IPS-18a (cell line): ENCODE data around the gene LIMS1.
"Not testable (repeated sequence)": the region's sequence is repeated elsewhere in the genome, so short reads cannot be mapped to it uniquely, and the experiment has no call there.

Experiments used
- H3K27ac ChIP-seq: one replicate; pipeline ENCODE4 v1.5.1; 2013; ENCODE audit warnings: low read length
- H3K27me3 ChIP-seq: one replicate; pipeline ENCODE4 v1.6.1; 2013; ENCODE audit warnings: mild to moderate bottlenecking, low read length; ENCODE audit not compliant: control insufficient read depth, insufficient read depth
- H3K36me3 ChIP-seq: one replicate; pipeline ENCODE4 v1.6.1; 2013; ENCODE audit warnings: low read depth, low read length; ENCODE audit not compliant: control insufficient read depth
- H3K4me1 ChIP-seq: one replicate; pipeline ENCODE4 v1.6.1; 2013; ENCODE audit warnings: low read depth, low read length; ENCODE audit not compliant: control insufficient read depth
- H3K4me3 ChIP-seq: one replicate; pipeline ENCODE4 v1.5.1; 2013; ENCODE audit warnings: low read length
- H3K9ac ChIP-seq: one replicate; pipeline ENCODE4 v1.6.1; 2013; ENCODE audit warnings: mild to moderate bottlenecking, low read length, moderate library complexity
- H3K9me3 ChIP-seq: one replicate; pipeline ENCODE4 v1.6.1; 2013; ENCODE audit warnings: low read depth, low read length; ENCODE audit not compliant: control insufficient read depth

Gene LIMS1

DNA sequence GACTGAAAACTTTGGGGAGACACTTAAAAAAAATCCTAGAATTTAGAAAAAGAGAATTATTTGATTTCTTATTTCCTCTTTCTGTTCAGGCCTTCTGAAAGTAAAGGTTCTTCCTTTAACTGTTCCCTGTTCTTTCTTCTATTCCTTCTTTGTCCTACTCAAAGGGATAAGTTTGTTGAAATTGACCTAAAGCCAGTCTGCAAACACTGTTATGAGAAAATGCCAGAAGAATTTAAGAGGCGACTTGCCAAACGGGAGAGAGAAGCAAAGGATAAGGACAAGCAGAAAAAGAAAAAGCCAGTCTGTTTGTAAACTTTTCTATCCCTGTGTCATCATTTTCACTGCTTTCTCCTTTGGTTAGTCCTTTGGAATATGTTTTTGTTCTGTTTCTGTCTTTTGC lies 146.5 kb downstream of the LIMS1 start:
- H3K9me3 ChIP-seq, H3K27ac ChIP-seq, H3K4me3 ChIP-seq, H3K27me3 ChIP-seq, H3K4me1 ChIP-seq, H3K36me3 ChIP-seq, H3K9ac ChIP-seq: not testable (repeated sequence)

DNA sequence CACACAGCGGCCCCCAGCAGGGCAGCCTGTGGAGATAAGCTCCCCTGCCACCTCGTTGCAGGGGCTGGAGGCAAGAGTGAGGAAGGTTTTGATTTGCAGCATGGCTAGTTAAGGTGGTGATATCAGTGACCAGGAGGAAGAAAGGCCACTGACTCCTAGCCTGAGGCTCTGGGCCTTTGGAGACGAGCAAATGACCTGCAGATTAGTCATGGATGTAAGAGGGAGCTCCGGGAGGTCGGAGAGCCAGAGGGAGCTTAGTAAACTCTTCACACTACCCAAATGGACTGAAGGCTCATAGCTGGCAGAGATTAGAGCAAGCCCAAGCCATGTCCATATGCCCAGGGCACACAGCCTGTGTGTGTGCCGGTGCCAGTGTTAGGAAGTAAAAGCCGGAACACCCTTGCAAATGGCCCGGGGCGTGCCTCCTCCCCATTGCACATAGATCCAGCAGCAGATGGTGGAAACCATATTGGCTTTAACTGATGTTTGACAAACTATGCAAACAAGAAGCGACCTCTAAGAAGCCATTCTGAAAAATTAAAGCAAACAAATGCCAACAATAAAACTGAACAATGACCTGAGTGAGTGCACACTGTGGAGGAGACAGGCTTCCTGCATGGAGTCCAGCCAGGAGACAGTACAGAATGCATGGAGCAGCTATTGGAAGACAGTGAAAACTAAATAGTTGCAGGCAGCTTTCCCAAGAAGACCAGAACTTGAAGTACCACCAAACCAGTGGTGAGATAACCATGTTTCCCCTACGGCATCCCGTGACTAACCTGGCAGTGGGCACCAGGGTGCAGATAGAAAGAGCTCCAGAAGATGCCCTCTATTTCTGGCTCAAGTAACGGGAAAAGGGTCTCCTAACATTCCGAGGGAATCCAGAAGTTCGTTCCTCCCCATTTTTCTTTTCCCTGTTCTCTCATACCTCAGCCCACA lies 154.8 kb downstream of the LIMS1 start:
- not testable (repeated sequence) for H3K4me1 ChIP-seq, H3K4me3 ChIP-seq, H3K36me3 ChIP-seq, H3K9ac ChIP-seq, H3K9me3 ChIP-seq, H3K27ac ChIP-seq, H3K27me3 ChIP-seq

DNA sequence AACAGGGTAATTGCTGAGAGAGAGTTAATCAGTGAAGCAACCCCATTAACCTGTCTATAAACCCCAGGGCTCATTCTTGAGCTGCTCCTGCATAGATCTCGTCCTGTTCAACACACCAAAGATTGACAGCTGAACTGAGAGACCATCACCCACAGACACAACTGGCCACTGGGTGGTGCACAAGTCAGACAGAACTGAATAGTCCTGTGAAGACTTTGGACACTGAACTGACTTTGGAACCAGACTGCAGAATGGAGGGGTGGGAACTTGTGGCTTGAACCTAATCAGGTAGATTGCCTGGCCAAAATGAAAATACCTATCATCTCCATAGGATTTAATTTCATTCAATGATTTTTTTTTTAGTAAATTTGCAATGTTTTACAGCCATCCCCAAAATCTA lies 155.7 kb downstream of the LIMS1 start:
- not testable (repeated sequence) for H3K9me3 ChIP-seq, H3K36me3 ChIP-seq, H3K9ac ChIP-seq, H3K27me3 ChIP-seq, H3K27ac ChIP-seq, H3K4me1 ChIP-seq, H3K4me3 ChIP-seq

DNA sequence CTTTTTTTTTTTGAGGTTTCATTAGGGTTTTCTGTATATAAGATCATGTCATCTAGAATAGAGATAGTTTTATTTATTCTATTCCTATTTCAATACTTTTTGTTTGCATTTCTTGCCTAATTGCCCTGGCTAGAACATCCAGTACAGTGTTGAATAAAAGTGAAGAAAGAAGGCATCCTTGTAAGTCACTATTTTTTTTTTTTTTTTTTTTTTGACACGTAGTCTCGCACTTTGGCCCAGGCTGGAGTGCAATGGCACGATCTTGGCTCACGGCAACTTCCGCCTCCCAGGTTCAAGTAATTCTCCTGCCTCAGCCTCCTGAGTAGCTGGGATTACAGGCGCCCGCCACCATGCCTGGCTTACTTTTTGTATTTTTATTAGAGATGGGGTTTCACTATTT lies 157.2 kb downstream of the LIMS1 start:
- H3K36me3 ChIP-seq = no peaks in the 10 kb centered on the region
- no peaks in the 10 kb centered on the region for H3K27me3 ChIP-seq
- no peaks in the 10 kb centered on the region for H3K9me3 ChIP-seq
- no peak overlapping the region for H3K9ac ChIP-seq
- no peak overlapping the region for H3K4me3 ChIP-seq
- no peak overlapping the region for H3K27ac ChIP-seq
- H3K4me1 ChIP-seq = no peaks in the 10 kb centered on the region

DNA sequence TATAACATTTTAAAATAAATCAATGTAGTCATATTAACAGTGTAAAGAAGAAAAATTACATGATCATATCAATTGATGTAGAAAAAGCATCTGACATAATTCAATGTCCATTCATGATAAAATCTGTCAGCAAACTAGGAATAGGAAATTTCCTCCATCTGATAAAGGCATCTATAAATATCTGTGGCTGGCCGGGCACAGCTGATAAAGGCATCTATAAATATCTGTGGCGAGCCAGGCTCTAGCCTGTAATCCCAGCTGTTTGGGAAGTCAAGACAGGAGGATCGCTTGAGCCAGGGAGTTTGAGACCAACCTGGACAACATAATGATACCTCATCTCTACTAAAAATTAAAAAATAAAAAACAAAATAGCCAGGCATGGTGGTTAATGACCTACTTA lies 166.9 kb downstream of the LIMS1 start:
- Histone ChIP-seq H3K9me3 (no peaks in the 10 kb centered on the region), H3K27ac (no peak overlapping the region), H3K36me3 (no peaks in the 10 kb centered on the region), H3K9ac (no peak overlapping the region), H3K4me3 (no peak overlapping the region), H3K4me1 (no peaks in the 10 kb centered on the region), H3K27me3 (no peaks in the 10 kb centered on the region)

DNA sequence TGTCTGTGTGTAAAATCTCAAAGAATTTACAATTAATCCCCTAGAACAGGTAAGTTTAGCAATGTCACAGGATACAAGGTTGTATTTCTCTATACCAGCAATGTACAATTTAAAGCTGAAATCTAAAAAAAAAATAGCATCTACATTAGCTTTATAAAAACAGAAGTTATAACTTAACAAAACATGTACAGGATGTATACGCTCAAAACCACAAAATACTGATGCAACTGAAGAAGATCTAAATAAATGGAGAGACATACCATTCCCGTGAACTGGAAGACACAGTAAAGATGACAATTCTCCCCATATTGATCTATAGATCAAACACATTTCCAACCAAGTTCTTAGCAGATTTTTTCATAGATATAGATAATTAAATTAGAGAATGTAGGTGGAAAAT lies 167.5 kb downstream of the LIMS1 start:
- no peak overlapping the region for H3K4me3 ChIP-seq
- no peak overlapping the region for H3K27ac ChIP-seq
- H3K9ac ChIP-seq = no peak overlapping the region
- H3K9me3 ChIP-seq = no peaks in the 10 kb centered on the region
- H3K4me1 ChIP-seq = no peaks in the 10 kb centered on the region
- no peaks in the 10 kb centered on the region for H3K27me3 ChIP-seq
- no peaks in the 10 kb centered on the region for H3K36me3 ChIP-seq

DNA sequence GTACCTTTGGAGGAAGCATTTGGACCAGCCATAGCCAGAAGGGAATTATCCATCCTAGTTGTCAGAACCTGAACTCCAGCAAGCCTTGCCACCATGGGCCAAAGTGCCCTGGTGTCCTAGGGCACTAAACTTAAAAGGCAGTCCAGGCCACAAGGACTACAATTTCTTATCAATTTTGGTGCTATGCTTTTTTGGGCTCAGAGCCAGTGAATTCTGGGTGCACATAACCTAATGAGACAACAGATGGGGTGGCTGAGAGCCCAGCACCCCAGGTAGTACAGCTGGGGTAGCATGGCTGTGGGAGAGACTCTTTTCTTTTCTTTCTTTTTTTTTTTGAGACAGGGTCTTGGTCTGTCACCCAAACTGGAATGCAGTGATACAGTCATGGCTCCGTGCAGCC lies 170.6 kb downstream of the LIMS1 start:
- no peaks in the 10 kb centered on the region for H3K9me3 ChIP-seq
- no peaks in the 10 kb centered on the region for H3K36me3 ChIP-seq
- no peak overlapping the region for H3K9ac ChIP-seq
- H3K4me3 ChIP-seq = no peak overlapping the region
- no peaks in the 10 kb centered on the region for H3K4me1 ChIP-seq
- no peak overlapping the region for H3K27ac ChIP-seq
- H3K27me3 ChIP-seq = no peaks in the 10 kb centered on the region

DNA sequence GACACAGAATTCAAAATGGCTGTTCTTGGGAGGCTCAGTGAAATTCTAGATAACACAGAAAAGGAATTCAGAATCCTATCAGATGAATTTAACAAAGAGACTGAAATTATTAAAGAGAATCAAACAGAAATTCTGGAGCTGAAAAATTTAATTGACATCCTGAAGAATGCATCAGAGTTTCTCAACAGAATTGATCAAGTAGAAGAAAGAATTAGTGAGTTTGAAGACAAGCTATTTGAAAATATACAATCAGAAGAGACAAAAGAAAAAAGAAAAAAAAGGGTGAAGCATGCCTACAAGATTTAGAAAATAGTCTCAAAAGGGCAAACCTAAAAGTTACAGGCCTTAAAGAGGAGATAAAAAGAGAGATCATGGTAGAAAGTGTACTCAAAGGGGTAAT lies 173.0 kb downstream of the LIMS1 start:
- H3K36me3 ChIP-seq = no peaks in the 10 kb centered on the region
- no peak overlapping the region for H3K9ac ChIP-seq
- no peaks in the 10 kb centered on the region for H3K27me3 ChIP-seq
- H3K4me3 ChIP-seq = no peak overlapping the region
- H3K9me3 ChIP-seq = no peaks in the 10 kb centered on the region
- no peaks in the 10 kb centered on the region for H3K4me1 ChIP-seq
- no peak overlapping the region for H3K27ac ChIP-seq

DNA sequence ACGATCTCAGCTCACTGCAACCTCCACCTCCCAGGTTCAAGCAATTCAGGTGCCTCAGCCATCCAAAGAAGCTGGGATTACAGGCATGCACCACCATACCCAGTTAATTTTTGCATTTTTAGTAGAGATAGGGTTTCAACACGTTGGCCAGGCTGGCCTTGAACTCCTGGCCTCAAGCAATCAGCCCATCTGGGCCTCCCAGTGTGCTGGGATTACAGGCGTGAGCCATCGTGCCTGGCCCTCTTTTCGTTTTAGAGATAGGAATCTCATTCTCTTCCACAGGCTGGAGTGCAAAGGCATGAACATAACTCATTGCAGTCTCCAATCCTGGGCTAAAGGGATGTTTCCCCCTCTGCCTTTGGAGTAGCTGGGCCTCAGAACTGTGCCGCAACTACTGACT lies 182.7 kb downstream of the LIMS1 start:
- not testable (repeated sequence) for H3K4me1 ChIP-seq, H3K9ac ChIP-seq, H3K27ac ChIP-seq

DNA sequence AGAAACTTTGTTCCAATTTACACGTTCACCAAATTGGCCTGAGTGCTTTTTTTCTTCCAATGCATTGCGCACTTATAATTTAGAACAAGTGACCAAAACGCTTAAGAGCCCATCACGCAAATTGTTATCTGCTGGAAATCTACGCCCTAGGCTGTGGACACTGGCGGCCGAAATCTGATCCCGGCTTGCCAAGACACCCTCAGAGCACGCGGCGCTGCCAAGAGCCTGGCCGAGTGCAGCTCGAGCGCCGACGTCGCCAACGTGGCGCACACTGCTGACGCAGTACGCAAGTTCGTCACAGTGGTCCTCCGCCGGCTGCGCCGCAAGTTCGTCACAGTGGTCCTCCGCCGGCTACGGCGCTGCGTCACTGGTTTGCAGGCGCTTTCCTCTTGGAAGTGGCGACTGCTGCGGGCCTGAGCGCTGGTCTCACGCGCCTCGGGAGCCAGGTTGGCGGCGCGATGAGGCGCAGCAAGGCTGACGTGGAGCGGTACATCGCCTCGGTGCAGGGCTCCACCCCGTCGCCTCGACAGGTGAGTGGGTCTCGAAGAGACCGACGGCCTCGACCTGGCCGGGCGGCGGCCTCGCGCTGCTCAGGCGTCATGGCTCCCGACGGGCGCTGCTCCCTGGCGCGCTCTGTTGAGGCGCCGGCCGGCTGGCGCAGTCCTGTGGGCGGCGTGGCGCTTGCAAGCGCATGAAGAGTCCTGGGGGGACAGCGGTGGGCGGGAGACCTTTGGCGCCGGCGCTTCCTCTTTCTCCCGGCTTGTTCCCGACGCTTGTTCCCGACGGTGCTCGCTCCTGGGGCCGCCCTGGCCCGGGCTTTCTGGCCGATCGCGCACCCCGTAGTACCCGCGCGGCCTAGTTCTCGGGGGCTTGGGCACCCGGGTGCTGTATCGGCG lies 185.1 kb downstream of the LIMS1 start, which contains the start of gene RANBP2:
Gene RANBP2, plus strand, starts transcription at position 334 of the 896 bp plus-strand sequence. Its CDS starts 125 bp downstream, at position 459.
- peak within 1 kb of the TSS; percentile 73 for H3K9ac ChIP-seq
- H3K27ac ChIP-seq = peak within 1 kb of the TSS; percentile 80

More for the DNA sequence above, 182.7 kb downstream of the LIMS1 start:
- not testable (repeated sequence) for H3K4me3 ChIP-seq, H3K9me3 ChIP-seq, H3K36me3 ChIP-seq, H3K27me3 ChIP-seq

DNA sequence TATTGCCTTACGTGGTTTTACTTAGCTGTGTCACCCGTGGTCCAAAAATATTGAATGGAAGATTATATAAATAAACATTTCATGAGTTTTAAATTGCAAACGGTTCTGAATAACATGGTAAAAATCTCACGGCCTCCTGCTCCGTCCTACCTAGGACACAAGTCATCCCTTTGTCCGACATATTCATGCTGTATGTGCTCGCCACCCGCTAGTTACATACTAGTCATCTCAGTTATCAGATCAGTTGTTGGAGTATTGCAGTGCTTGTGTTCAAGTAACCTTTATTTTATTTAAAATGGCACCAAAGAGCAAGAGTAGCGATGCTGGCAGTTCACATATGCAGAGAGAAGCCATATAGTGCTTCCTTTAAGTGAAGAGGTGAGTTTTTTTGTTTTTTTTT lies 191.8 kb downstream of the LIMS1 start:
- not testable (repeated sequence) for H3K36me3 ChIP-seq, H3K9me3 ChIP-seq, H3K4me3 ChIP-seq, H3K27ac ChIP-seq, H3K4me1 ChIP-seq, H3K9ac ChIP-seq, H3K27me3 ChIP-seq

More for the DNA sequence above, 185.1 kb downstream of the LIMS1 start, which contains the start of gene RANBP2:
- H3K4me3 ChIP-seq = peak within 1 kb of the TSS; percentile 82
- no peaks in the 10 kb centered on the region for H3K27me3 ChIP-seq
- H3K36me3 ChIP-seq = no peaks in the 10 kb centered on the region
- H3K4me1 ChIP-seq = peaks cover 5% of the 10 kb centered on the region
- no peaks in the 10 kb centered on the region for H3K9me3 ChIP-seq
